Measurements from ENCODE around the gene MEGF10.

Gene MEGF10

GRCh38 chr5:127416906-127417305, 126.3 kb downstream of the MEGF10 start:
- FAIRE-seq, result no peak

GRCh38 chr5:127417528-127417927, 126.9 kb downstream of the MEGF10 start:
- FAIRE-seq, result no peak

- peak; percentile 43 for FAIRE-seq
Measured at GRCh38 chr5:127418367-127418766, 127.8 kb downstream of the MEGF10 start.

- FAIRE-seq, result no peak
Measured at GRCh38 chr5:127418974-127419682, 128.5 kb downstream of the MEGF10 start.

- no peak for FAIRE-seq
Measured at GRCh38 chr5:127419683-127420257, 129.2 kb downstream of the MEGF10 start.

- no peak for FAIRE-seq
Measured at GRCh38 chr5:127420758-127421157, 130.2 kb downstream of the MEGF10 start.

GRCh38 chr5:127421471-127421870, 130.9 kb downstream of the MEGF10 start:
- no peak for FAIRE-seq

GRCh38 chr5:127423173-127423798, 132.7 kb downstream of the MEGF10 start:
- FAIRE-seq, result no peak

GRCh38 chr5:127425037-127425436, 134.4 kb downstream of the MEGF10 start:
- FAIRE-seq, result no peak

GRCh38 chr5:127425868-127426267, 135.3 kb downstream of the MEGF10 start:
- no peak for FAIRE-seq

- no peak for FAIRE-seq
Measured at GRCh38 chr5:127426661-127427060, 136.1 kb downstream of the MEGF10 start.

- no peak for FAIRE-seq
Measured at GRCh38 chr5:127428276-127428675, 137.7 kb downstream of the MEGF10 start.

GRCh38 chr5:127428748-127429147, 138.2 kb downstream of the MEGF10 start:
- no peak for FAIRE-seq

- no peak for FAIRE-seq
Measured at GRCh38 chr5:127429928-127430327, 139.3 kb downstream of the MEGF10 start.

GRCh38 chr5:127430627-127431026, 140.0 kb downstream of the MEGF10 start:
- FAIRE-seq, result no peak

GRCh38 chr5:127431977-127432585, 141.5 kb downstream of the MEGF10 start:
- FAIRE-seq, result no peak

GRCh38 chr5:127433526-127433925, 142.9 kb downstream of the MEGF10 start:
- no peak for FAIRE-seq

GRCh38 chr5:127434588-127434987, 144.0 kb downstream of the MEGF10 start:
- FAIRE-seq, result no peak

GRCh38 chr5:127435821-127436220, 145.2 kb downstream of the MEGF10 start:
- no peak for FAIRE-seq

GRCh38 chr5:127439644-127440043, 149.0 kb downstream of the MEGF10 start:
- FAIRE-seq, result no peak

- no peak for FAIRE-seq
Measured at GRCh38 chr5:127440831-127441230, 150.2 kb downstream of the MEGF10 start.

- FAIRE-seq, result peak; percentile 82
Measured at GRCh38 chr5:127441799-127442484, 151.3 kb downstream of the MEGF10 start.

- FAIRE-seq, result no peak
Measured at GRCh38 chr5:127444171-127444570, 153.6 kb downstream of the MEGF10 start.

Measured in endometrium (tissue), 2 donors.